K562 (cell line): ENCODE data around the gene NOMO2. TPM values are rescaled to one million over a fixed set of nuclear protein-coding genes. Genes with fewer than 3 reads are reported as not detected.
A peak's percentile ranks its signal among the peaks of the same experiment; 100 is the strongest.
"Not testable (repeated sequence)": the region's sequence is repeated elsewhere in the genome, so short reads cannot be mapped to it uniquely, and the experiment has no call there.

Source experiments
- ATAC-seq: fragments of 200-7000 bp; cut with Tn5 transposase; 3 replicates; pipeline ENCODE4 v1.9.1; 2020; ENCODE audit warnings: moderate library complexity
- BruUV-seq: library from RNA; stranded (reverse); fragments of 400-500 nt; replicated peaks from 2 replicates; lab custom pipeline; 2021; lab: Mats Ljungman, UMichigan
- CTCF ChIA-PET: fragments of 300-600 bp; formaldehyde crosslinking; extraction: SDS; loops from one replicate; lab custom pipeline; 2021; ENCODE audit warnings: low intra/inter-chr PET ratio; lab: Yijun Ruan, JAX
- POLR2A ChIA-PET: fragments of 300-600, 350-650 bp; sonication (Branson Sonifier 250); formaldehyde crosslinking; extraction: SDS; loops from one replicate; lab custom pipeline; 2021; ENCODE audit warnings: antibody characterized with exemption, inconsistent platforms; lab: Yijun Ruan, JAX
- DNase-seq, 4 experiments: peaks; one replicate each; pipeline versions ENCODE4 v3.0.0 to v3.0.0-alpha.2; 2011 to 2018; ENCODE audit warnings: low spot score in 3 of 4, mixed read lengths in 3 of 4; ENCODE audit errors: extremely low read depth in 1 of 4
- FAIRE-seq: peaks from 2 replicates; lab custom pipeline; 2011; peaks lifted over from hg19 to GRCh38; lab: Jason Lieb, UNC
- H2AFZ ChIP-seq: 2 replicates; pipeline ENCODE4 v1.6.0; 2011; ENCODE audit warnings: low read depth, low read length, control low read depth, inconsistent platforms
- H3K27ac ChIP-seq: fragments of 200-600 bp; 3 replicates; pipeline ENCODE4 v1.8.0; 2011; ENCODE audit warnings: low read depth, mild to moderate bottlenecking, control low read depth, inconsistent platforms, low read length, moderate library complexity, mixed read lengths; ENCODE audit errors: extremely low read depth
- H3K27me3 ChIP-seq, 2 experiments: fragments of 300-600 bp in 1 of 2; 2 replicates in 1 of 2; 3 replicates in 1 of 2; pipeline versions ENCODE4 v1.6.0 to v1.8.0; 2011; ENCODE audit warnings: inconsistent platforms in 2 of 2, low read length in 2 of 2, mild to moderate bottlenecking in 1 of 2, mixed read lengths in 1 of 2, moderate library complexity in 1 of 2; ENCODE audit not compliant: control insufficient read depth in 2 of 2, insufficient read depth in 2 of 2
- H3K36me3 ChIP-seq: fragments of 300-600 bp; 3 replicates; pipeline ENCODE4 v1.8.0; 2011; ENCODE audit warnings: mild to moderate bottlenecking, low read length, inconsistent platforms; ENCODE audit not compliant: control insufficient read depth, insufficient read depth
- H3K4me1 ChIP-seq, 2 experiments: fragments of 200-600 bp in 1 of 2; replicated peaks in 1 of 2; 2 replicates in 1 of 2; 3 replicates in 1 of 2; pipeline versions ENCODE4 v1.5.1 to v1.8.0; 2011; ENCODE audit warnings: inconsistent platforms in 2 of 2, low read length in 2 of 2, mild to moderate bottlenecking in 1 of 2, mixed read lengths in 1 of 2, moderate library complexity in 1 of 2; ENCODE audit not compliant: control insufficient read depth in 2 of 2, insufficient read depth in 2 of 2
- H3K4me2 ChIP-seq: 2 replicates; pipeline ENCODE4 v1.6.1; 2011; ENCODE audit warnings: low read length, control low read depth, inconsistent platforms, mixed read lengths; ENCODE audit not compliant: insufficient read depth
- H3K4me3 ChIP-seq: fragments of 200-600 bp; sonication (generic), shearing (Covaris generic); 2 replicates; pipeline ENCODE4 v1.5.1; 2016; ENCODE audit warnings: control low read depth, inconsistent platforms
- H3K79me2 ChIP-seq: fragments of 200-600 bp; 3 replicates; pipeline ENCODE4 v1.8.0; 2011; ENCODE audit warnings: low read length, inconsistent platforms; ENCODE audit not compliant: control insufficient read depth, insufficient read depth
- H3K9ac ChIP-seq, 2 experiments: 2 replicates each; pipeline versions ENCODE4 v1.6.0 to v1.6.1; 2011; ENCODE audit warnings: low read depth in 2 of 2, low read length in 2 of 2, control low read depth in 1 of 2, inconsistent platforms in 1 of 2, mild to moderate bottlenecking in 1 of 2, mixed read lengths in 1 of 2; ENCODE audit not compliant: insufficient read depth in 1 of 2
- H3K9me1 ChIP-seq: one replicate; pipeline ENCODE4 v1.6.0; 2011; ENCODE audit warnings: inconsistent platforms, mild to moderate bottlenecking, low read length, moderate library complexity; ENCODE audit not compliant: control insufficient read depth, insufficient read depth
- H3K9me3 ChIP-seq: replicated peaks from 2 replicates; pipeline ENCODE4 v1.5.1; 2011; ENCODE audit warnings: low read depth, low read length, inconsistent platforms; ENCODE audit not compliant: control insufficient read depth, insufficient read depth
- H4K20me1 ChIP-seq: replicated peaks from 2 replicates; pipeline ENCODE4 v1.6.1; 2011; ENCODE audit warnings: low read length, inconsistent platforms, mixed read lengths; ENCODE audit not compliant: control insufficient read depth, insufficient read depth
- WGBS: fragments of 100-300 bp; shearing (Covaris generic); methylation state at CpG from one replicate; pipeline ENCODE4 v1.1.6; 2016; ENCODE audit warnings: low coverage, mixed read lengths; ENCODE audit not compliant: insufficient coverage; ENCODE audit errors: missing lambda C conversion rate; 5-methylcytosine and 5-hydroxymethylcytosine counted together
- in situ Hi-C: fragments of 300-500 bp; cut with MboI; formaldehyde crosslinking; loops from 4 replicates; pipeline ENCODE4 v1.15.0; 2018; ENCODE audit warnings: inconsistent platforms, mixed read lengths
- intact Hi-C: fragments of 100-400 bp; cut with micrococcal nuclease; formaldehyde crosslinking; loops from 2 replicates; pipeline ENCODE4 v1.14.2; 2022
- polyA plus RNA-seq, 8 experiments: library from polyadenylated mRNA; depleted of rRNA in 4 of 8; stranded (reverse) in 5 of 8; unstranded in 3 of 8; fragments of >200 nt; fragmentation: Nextera tagmentation in 2 of 8; fragmentation: Illumina TruSeq in 1 of 8; extraction: Ambion mirVana in 2 of 8; extraction: Trizol in 1 of 8; gene quantifications; 2 replicates each; pipeline versions ENCODE4 v1.2.1 to v1.2.3, GENCODE V29; 2011 to 2014; ENCODE audit warnings: inconsistent platforms in 1 of 8, missing spikeins in 1 of 8
- total RNA-seq, 7 experiments: library from RNA; depleted of rRNA in 6 of 7; stranded (reverse); fragments of >200 nt in 6 of 7; fragmentation: Illumina TruSeq in 2 of 7; extraction: Trizol in 2 of 7; gene quantifications; 2 replicates each; pipeline versions ENCODE4 v1.2.1 to v1.2.3, GENCODE V29; 2011 to 2021; ENCODE audit warnings: low replicate concordance in 1 of 7

Gene NOMO2
- total and polyA plus RNA-seq, 9 of the 15 experiments (the other 6 are each of a cell fraction or from before 2014, with no cell fraction given): 25.2 to 82.2 (median 44.0) TPM

- H3K4me2 ChIP-seq, ATAC-seq, H3K9ac ChIP-seq, intact Hi-C loops, DNase-seq, H4K20me1 ChIP-seq, in situ Hi-C loops, H3K36me3 ChIP-seq, BruUV-seq, H2AFZ ChIP-seq, H3K4me1 ChIP-seq, H3K79me2 ChIP-seq, POLR2A ChIA-PET, H3K9me3 ChIP-seq, H3K27me3 ChIP-seq, H3K27ac ChIP-seq, CTCF ChIA-PET, FAIRE-seq, H3K4me3 ChIP-seq, H3K9me1 ChIP-seq: not testable (repeated sequence)
- no CpG with 5 or more reads among the region's 11 CpGs for WGBS
Observed at GRCh38 chr16:18409532-18410293, 152.2 kb downstream of the NOMO2 start.

- POLR2A ChIA-PET, H3K4me1 ChIP-seq, in situ Hi-C loops, BruUV-seq, H3K27me3 ChIP-seq, H4K20me1 ChIP-seq, H3K27ac ChIP-seq, H3K4me3 ChIP-seq, intact Hi-C loops, H3K36me3 ChIP-seq, FAIRE-seq, DNase-seq, H3K79me2 ChIP-seq, H3K9me3 ChIP-seq, CTCF ChIA-PET, H3K9ac ChIP-seq, H2AFZ ChIP-seq, H3K9me1 ChIP-seq, H3K4me2 ChIP-seq: not testable (repeated sequence)
- WGBS: no CpG with 5 or more reads among the region's 88 CpGs
- ATAC-seq: peak; percentile 87
Observed at GRCh38 chr16:18401851-18402657, 159.8 kb downstream of the NOMO2 start.

- in situ Hi-C loops, ATAC-seq, H3K36me3 ChIP-seq, H3K9me1 ChIP-seq, H2AFZ ChIP-seq, H3K4me2 ChIP-seq, H3K9ac ChIP-seq, intact Hi-C loops, CTCF ChIA-PET, H3K79me2 ChIP-seq, H3K27me3 ChIP-seq, H3K4me1 ChIP-seq, H3K9me3 ChIP-seq, H3K27ac ChIP-seq, FAIRE-seq, DNase-seq, POLR2A ChIA-PET, H4K20me1 ChIP-seq: not testable (repeated sequence)
- BruUV-seq: TSS peak; percentile 88
- 0% methylated on average over 1 of the region's 38 CpGs for WGBS
- H3K4me3 ChIP-seq: peak overlapping the region; percentile 26; the same call in 1 of the 2 replicates
Observed at GRCh38 chr16:18401159-18401558, 160.7 kb downstream of the NOMO2 start.
